MM.1S (cell line): ENCODE results near the gene POLH.

ENCODE experiments used
- DNase-seq: peaks from one replicate; pipeline ENCODE4 v3.0.0-alpha.2; 2015
- H2AFZ ChIP-seq: fragments of 300-600 bp; sonication (generic); 2 replicates; pipeline ENCODE4 v1.6.0; 2016; ENCODE audit warnings: antibody characterized with exemption, low read length
- H3F3A ChIP-seq: fragments of 300-600 bp; sonication (generic); 2 replicates; pipeline ENCODE4 v1.6.1; 2016; ENCODE audit warnings: mild to moderate bottlenecking, antibody characterized with exemption, low read length, moderate library complexity, mixed read lengths; ENCODE audit not compliant: insufficient read depth
- H3K27ac ChIP-seq: fragments of 300-600 bp; sonication (generic); 2 replicates; pipeline ENCODE4 v1.5.1; 2016; ENCODE audit warnings: mild to moderate bottlenecking, low read length
- H3K27me3 ChIP-seq: fragments of 300-600 bp; sonication (generic); replicated peaks from 2 replicates; pipeline ENCODE4 v1.6.0; 2016; ENCODE audit warnings: low read length; ENCODE audit not compliant: insufficient read depth
- H3K36me3 ChIP-seq: fragments of 300-600 bp; sonication (generic); replicated peaks from 2 replicates; pipeline ENCODE4 v1.6.1; 2016; ENCODE audit warnings: mild to moderate bottlenecking, low read length, mixed read lengths; ENCODE audit not compliant: insufficient read depth
- H3K4me1 ChIP-seq: fragments of 300-600 bp; sonication (generic); 2 replicates; pipeline ENCODE4 v1.6.1; 2016; ENCODE audit warnings: low read length, mixed read lengths
- H3K4me2 ChIP-seq: fragments of 300-600 bp; sonication (generic); 2 replicates; pipeline ENCODE4 v1.6.0; 2016; ENCODE audit warnings: low read depth, low read length
- H3K4me3 ChIP-seq: fragments of 300-600 bp; sonication (generic); 2 replicates; pipeline ENCODE4 v1.5.1; 2016; ENCODE audit warnings: low read length, mixed read lengths
- H3K79me2 ChIP-seq: fragments of 300-600 bp; sonication (generic); 2 replicates; pipeline ENCODE4 v1.6.1; 2016; ENCODE audit warnings: mixed run types, low read length, mixed read lengths
- H3K9ac ChIP-seq: fragments of 300-600 bp; sonication (generic); 2 replicates; pipeline ENCODE4 v1.6.1; 2016; ENCODE audit warnings: low read length, mixed read lengths
- H3K9me2 ChIP-seq: fragments of 300-600 bp; sonication (generic); replicated peaks from 2 replicates; pipeline ENCODE4 v1.6.1; 2016; ENCODE audit warnings: mild to moderate bottlenecking, low read length, mixed read lengths; ENCODE audit not compliant: insufficient read depth
- H3K9me3 ChIP-seq: fragments of 300-600 bp; sonication (generic); replicated peaks from 2 replicates; pipeline ENCODE4 v1.6.1; 2016; ENCODE audit warnings: mild to moderate bottlenecking, low read length, mixed read lengths; ENCODE audit not compliant: insufficient read depth
- H4K20me1 ChIP-seq: fragments of 300-600 bp; sonication (generic); 2 replicates; pipeline ENCODE4 v1.6.1; 2016; ENCODE audit warnings: mild to moderate bottlenecking, low read length, moderate library complexity, mixed read lengths; ENCODE audit not compliant: insufficient read depth
- CTCF ChIP-seq: fragments of 300-600 bp; sonication (generic); IDR thresholded peaks from 2 replicates; pipeline ENCODE4 v1.5.1; 2016; ENCODE audit warnings: antibody characterized with exemption, low read length, mixed read lengths
- EZH2 ChIP-seq: fragments of 300-600 bp; sonication (generic); optimal IDR thresholded peaks from 2 replicates; pipeline ENCODE3; 2017; ENCODE audit warnings: low read depth, mild to moderate bottlenecking, antibody characterized with exemption, low read length, mixed read lengths
- EZH2phosphoT487 ChIP-seq: fragments of 300-600 bp; sonication (generic); IDR thresholded peaks from 2 replicates; pipeline ENCODE4 v1.6.1; 2018; ENCODE audit warnings: antibody characterized with exemption, low read length

POLH gene

GRCh38 chr6:43621836-43622180, 45.8 kb downstream of the POLH start:
- H3K27ac ChIP-seq, result no peak overlapping the region
- H3K27me3 ChIP-seq, result no peaks in the 10 kb centered on the region
- H3K9ac ChIP-seq, result no peak overlapping the region
- H3K36me3 ChIP-seq, result 0 out of 2 replicates have a peak, but pooled peaks cover under 1% of the 10 kb centered on the region
- no peaks in the 10 kb centered on the region for H3K9me2 ChIP-seq
- no peak overlapping the region for H2AFZ ChIP-seq
- peaks cover 7% of the 10 kb centered on the region; the same call in 1 of the 2 replicates for H3K79me2 ChIP-seq
- TF ChIP-seq EZH2phosphoT487 (no peak), CTCF (no peak), EZH2 (no peak)
- H3K4me1 ChIP-seq, result no peaks in the 10 kb centered on the region
- no peaks in the 10 kb centered on the region for H3K9me3 ChIP-seq
- no peaks in the 10 kb centered on the region for H4K20me1 ChIP-seq
- H3F3A ChIP-seq, result 0 out of 2 replicates have a peak, but pooled peaks cover 8% of the 10 kb centered on the region
- H3K4me2 ChIP-seq, result no peak overlapping the region
- no peak for DNase-seq
- H3K4me3 ChIP-seq, result no peak overlapping the region

GRCh38 chr6:43622541-43622940, 46.6 kb downstream of the POLH start:
- DNase-seq, result no peak
- Histone ChIP-seq H3K27me3 (no peaks in the 10 kb centered on the region), H3F3A (0 out of 2 replicates have a peak, but pooled peaks cover 8% of the 10 kb centered on the region), H3K79me2 (peaks cover 14% of the 10 kb centered on the region), H3K9ac (no peak overlapping the region), H3K9me2 (no peaks in the 10 kb centered on the region), H3K4me3 (no peak overlapping the region), H3K27ac (no peak overlapping the region), H3K36me3 (0 out of 2 replicates have a peak, but pooled peaks cover 2% of the 10 kb centered on the region), H3K4me2 (no peak overlapping the region), H3K4me1 (peaks cover 4% of the 10 kb centered on the region), H4K20me1 (no peaks in the 10 kb centered on the region), H3K9me3 (no peaks in the 10 kb centered on the region), H2AFZ (no peak overlapping the region)
- TF ChIP-seq CTCF, result no peak
- TF ChIP-seq EZH2, result no peak
- no peak for TF ChIP-seq EZH2phosphoT487

GRCh38 chr6:43623880-43624785, 48.1 kb downstream of the POLH start:
- Histone ChIP-seq H3K79me2 (peaks cover 25% of the 10 kb centered on the region), H3K36me3 (0 out of 2 replicates have a peak, but pooled peaks cover 2% of the 10 kb centered on the region), H3K27me3 (no peaks in the 10 kb centered on the region), H3K9ac (no peak overlapping the region), H3K9me3 (no peaks in the 10 kb centered on the region), H4K20me1 (no peaks in the 10 kb centered on the region), H3F3A (0 out of 2 replicates have a peak, but pooled peaks cover 5% of the 10 kb centered on the region), H3K4me2 (no peak overlapping the region), H3K9me2 (no peaks in the 10 kb centered on the region), H2AFZ (no peak overlapping the region), H3K4me3 (no peak overlapping the region), H3K27ac (no peak overlapping the region), H3K4me1 (peaks cover 9% of the 10 kb centered on the region)
- no peak for DNase-seq
- TF ChIP-seq EZH2 (no peak), CTCF (no peak), EZH2phosphoT487 (no peak)
